GM12801 (cell line): ENCODE data around the gene CASR.

Experiments
- TF ChIP-seq, protein P1 (sequence below): IDR thresholded peaks from one replicate; pipeline ENCODE4 v1.5.1; 2011; ENCODE audit warnings: control low read depth; ENCODE audit not compliant: insufficient read length; ENCODE audit errors: extremely low read depth

CASR gene

DNA sequence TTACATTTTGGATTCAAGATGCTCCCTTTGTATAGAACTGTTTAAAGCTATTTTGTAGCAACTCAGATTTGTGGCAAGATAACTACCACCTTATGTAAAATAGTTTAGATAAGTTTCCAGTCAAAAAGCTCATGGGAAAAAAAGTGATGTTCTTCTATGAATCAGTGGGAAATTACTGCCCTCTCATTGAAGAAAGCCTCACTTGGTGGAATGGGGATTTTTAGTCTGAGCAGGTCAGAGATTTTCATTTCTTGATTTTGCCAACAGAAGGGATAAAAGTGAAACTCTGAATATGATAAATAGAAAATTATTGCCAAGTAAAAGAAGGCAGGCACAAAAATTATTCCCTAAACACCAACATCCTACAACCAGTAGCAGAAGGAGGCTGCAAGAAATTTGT lies 115.7 kb downstream of the CASR start:
- TF ChIP-seq, protein P1, sequence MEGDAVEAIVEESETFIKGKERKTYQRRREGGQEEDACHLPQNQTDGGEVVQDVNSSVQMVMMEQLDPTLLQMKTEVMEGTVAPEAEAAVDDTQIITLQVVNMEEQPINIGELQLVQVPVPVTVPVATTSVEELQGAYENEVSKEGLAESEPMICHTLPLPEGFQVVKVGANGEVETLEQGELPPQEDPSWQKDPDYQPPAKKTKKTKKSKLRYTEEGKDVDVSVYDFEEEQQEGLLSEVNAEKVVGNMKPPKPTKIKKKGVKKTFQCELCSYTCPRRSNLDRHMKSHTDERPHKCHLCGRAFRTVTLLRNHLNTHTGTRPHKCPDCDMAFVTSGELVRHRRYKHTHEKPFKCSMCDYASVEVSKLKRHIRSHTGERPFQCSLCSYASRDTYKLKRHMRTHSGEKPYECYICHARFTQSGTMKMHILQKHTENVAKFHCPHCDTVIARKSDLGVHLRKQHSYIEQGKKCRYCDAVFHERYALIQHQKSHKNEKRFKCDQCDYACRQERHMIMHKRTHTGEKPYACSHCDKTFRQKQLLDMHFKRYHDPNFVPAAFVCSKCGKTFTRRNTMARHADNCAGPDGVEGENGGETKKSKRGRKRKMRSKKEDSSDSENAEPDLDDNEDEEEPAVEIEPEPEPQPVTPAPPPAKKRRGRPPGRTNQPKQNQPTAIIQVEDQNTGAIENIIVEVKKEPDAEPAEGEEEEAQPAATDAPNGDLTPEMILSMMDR, result no peak

DNA sequence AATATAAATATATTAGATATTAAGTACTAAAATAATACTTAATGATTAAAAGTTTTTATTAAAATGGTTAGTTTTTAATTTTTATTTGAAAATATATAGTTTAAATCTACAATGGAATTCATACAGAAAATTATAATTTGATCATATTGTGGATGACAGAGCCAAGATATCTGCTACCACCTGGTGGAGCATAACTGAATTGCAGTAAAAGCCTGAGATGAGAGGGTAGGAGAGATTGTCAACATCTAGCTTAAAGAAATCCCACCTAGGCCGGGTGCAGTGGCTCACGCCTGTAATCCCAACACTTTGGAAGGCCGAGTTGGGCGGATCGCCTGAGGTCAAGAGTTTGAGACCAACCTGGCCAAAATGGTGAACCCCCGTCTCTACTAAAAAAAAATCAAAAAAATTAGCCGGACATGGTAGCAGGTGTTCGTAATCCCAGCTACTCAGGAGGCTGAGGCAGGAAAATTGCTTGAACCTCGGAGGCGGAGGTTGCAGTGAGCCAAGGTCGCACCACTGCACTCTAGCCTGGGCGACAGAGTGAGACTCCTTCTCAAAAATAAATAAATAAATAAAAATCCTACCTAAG lies 116.5 kb downstream of the CASR start:
- TF ChIP-seq, protein P1, result no peak

DNA sequence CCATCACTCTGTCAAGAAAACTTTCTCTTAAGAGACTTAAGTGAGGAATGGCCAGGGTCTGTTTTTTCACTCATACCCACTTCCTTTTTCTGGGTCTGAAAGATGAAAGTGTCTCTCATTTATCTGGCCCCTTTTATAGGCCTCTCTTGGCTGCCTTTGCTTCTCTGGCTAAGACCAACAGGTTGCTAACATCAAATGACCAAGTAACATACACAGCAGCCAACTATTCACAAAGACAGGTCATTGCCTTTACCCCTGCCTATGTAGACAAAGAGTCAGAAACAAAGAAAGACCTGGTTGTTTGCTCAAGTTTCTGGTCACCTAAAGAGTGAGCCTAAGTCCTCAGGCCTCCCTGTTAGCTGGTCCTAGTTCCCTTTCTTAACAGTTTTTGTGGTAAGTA lies 117.6 kb downstream of the CASR start:
- TF ChIP-seq, protein P1, result no peak

DNA sequence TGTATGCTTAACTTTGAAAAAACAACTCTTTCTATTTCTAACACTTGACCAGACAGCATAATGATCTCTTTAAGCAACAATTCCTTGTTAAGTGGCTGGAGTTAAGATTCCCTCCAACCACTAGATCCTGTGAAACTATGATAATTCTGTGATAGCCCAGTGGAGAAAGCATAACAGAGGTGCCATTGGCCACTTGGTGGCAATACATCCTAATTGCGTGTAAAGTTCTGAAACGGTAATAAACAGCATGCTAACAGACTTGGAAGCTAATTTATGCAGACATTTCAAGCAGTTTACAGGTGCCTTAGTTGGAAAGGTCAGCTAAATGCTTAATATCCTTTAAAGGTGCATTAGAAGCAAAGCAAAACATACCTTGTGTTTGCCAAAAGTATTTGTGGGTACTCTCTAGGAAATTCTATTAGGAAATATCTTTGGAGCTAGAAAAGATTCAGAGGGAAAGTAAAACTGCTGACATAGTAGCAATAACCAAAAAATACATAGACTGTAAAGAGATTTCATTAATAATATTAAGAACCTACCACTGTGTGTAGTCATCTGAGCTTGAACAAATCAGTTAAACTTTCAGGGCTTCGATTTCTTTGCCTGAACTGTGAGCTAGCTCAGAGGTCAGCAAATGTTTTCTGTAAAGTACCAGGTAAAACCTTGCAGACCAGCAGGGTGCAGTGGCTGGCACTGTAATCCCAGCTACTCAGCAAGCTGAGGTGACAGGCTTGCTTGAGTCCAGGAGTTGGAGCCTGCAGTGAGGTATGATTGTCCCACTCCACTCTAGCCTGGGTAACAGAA lies 122.6 kb downstream of the CASR start:
- TF ChIP-seq, protein P1, result no peak

DNA sequence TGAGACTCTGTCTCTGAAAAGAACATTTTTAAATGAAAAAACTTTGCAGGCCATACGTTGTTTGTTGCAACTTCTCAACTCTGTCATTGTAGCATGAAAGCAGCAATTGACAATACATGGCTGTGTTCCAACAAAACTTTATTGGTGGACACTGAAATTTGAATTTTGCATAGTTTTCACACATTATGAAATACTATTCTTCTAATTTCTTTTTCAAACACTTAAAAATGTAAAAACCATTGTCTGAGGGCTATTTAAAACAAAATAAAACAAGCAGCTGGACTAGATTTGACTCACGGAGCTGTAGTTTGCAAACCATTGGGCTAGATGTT lies 123.1 kb downstream of the CASR start:
- TF ChIP-seq, protein P1, result no peak

DNA sequence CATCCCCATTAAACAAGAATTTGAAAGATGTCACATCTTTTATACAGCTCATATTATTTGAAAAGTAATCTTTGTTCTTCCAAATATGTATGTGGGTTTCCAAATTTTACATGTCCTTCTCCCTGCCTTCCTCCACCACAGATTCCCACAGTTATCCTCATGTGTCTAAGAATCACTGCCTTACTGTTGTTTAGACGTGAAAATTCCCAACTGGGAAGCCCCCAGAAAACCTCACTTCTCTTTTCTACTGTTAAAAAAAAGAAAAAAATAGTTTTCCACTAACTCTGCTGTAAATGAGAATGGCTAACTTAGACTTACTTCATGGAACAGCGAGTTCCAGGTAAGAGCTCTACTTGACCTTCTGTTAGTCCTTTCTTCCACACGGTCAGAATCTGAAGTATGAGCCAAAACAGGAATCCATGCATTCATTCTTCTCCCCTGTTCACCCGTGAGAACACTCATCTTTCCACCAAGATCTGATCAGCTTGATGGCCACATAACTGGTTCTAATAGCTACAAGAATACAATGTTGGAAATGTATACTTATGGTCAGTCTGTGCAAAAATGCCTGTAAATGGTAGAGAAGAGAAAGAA lies 123.7 kb downstream of the CASR start:
- TF ChIP-seq, protein P1, result no peak

DNA sequence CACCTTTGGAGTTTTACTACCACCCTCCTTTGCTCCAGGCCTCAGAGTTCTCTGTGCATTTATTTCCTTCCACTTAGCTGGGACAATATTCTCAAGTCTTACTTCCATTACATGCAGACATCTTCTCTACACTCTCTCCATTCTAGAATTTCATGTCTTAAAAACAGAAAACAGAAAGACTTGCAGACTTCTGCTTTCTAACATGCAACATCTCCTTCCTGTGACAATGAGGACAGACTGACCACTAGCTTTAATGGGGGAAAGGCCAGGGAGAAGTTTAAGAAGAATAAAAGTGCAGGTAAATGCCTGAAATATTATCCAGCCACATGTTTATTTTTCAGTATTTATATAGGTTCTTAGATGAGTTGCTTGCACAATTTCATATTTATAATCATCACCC lies 124.5 kb downstream of the CASR start:
- TF ChIP-seq, protein P1, result no peak
